Activated naive CD8-positive, alpha-beta T cell treated with anti-CD3 and anti-CD28 coated beads, Interleukin-2, amount 10 ng/mL, durations not matched to agents 7 days and 5 days (primary cell): ENCODE data around the gene RPP21. TPM values are rescaled to one million over a fixed set of nuclear protein-coding genes. Genes with fewer than 3 reads are reported as not detected.
A peak's percentile ranks its signal among the peaks of the same experiment; 100 is the strongest.

Experiments used
- ATAC-seq: fragments of 150-1000 bp; cut with Tn5 transposase; one replicate; pipeline ENCODE4 v1.10.0; 2021; ENCODE audit warnings: low read depth, moderate library complexity
- POLR2A ChIA-PET: fragments of 350-600 bp; sonication (Branson Sonifier 250); formaldehyde crosslinking; loops from one replicate; lab custom pipeline; 2021; ENCODE audit warnings: antibody characterized with exemption; lab: Charles Lee
- DNase-seq: peaks from one replicate; pipeline ENCODE4 v3.0.0; 2021
- H3K27ac Mint-ChIP-seq: one replicate; pipeline ENCODE4 v1.8.0; 2022; ENCODE audit warnings: mild to moderate bottlenecking, mixed read lengths
- H3K27me3 Mint-ChIP-seq: one replicate; pipeline ENCODE4 v1.8.0; 2022; ENCODE audit warnings: mild to moderate bottlenecking, moderate library complexity, mixed read lengths
- H3K36me3 Mint-ChIP-seq: one replicate; pipeline ENCODE4 v1.8.0; 2021; ENCODE audit warnings: mild to moderate bottlenecking, mixed read lengths
- H3K4me1 Mint-ChIP-seq: one replicate; pipeline ENCODE4 v1.8.0; 2021; ENCODE audit warnings: mixed read lengths
- H3K4me3 Mint-ChIP-seq: one replicate; pipeline ENCODE4 v1.8.0; 2022; ENCODE audit warnings: mild to moderate bottlenecking, moderate library complexity, mixed read lengths
- H3K9me3 Mint-ChIP-seq: one replicate; pipeline ENCODE4 v1.8.0; 2021; ENCODE audit warnings: mixed read lengths
- total RNA-seq, 2 experiments: library from RNA; stranded (reverse); gene quantifications; one replicate each; pipeline ENCODE4 v1.2.3, GENCODE V29; 2021

RPP21 gene
- total RNA-seq, 2 experiments from 2014 or later: 43.0 to 49.3 TPM

GRCh38 chr6:30322527-30323501, 22.1 kb upstream of the RPP21 start:
- peaks cover 60% of the 10 kb centered on the region for H3K4me1 Mint-ChIP-seq
- DNase-seq: no peak
- H3K27ac Mint-ChIP-seq: peak overlapping the region; percentile 0
- no peaks in the 10 kb centered on the region for H3K9me3 Mint-ChIP-seq
- H3K4me3 Mint-ChIP-seq: peak overlapping the region; percentile 49
- no peaks in the 10 kb centered on the region for H3K27me3 Mint-ChIP-seq
- H3K36me3 Mint-ChIP-seq: peaks cover 29% of the 10 kb centered on the region
- POLR2A ChIA-PET: interaction anchor here (0.7 kb wide), 1 partner anchor 9 kb away, joined by 7 read pairs; no protein-coding TSS in a partner anchor
- no peak for ATAC-seq

- H3K36me3 Mint-ChIP-seq: peaks cover 22% of the 10 kb centered on the region
- H3K9me3 Mint-ChIP-seq: no peaks in the 10 kb centered on the region
- H3K27me3 Mint-ChIP-seq: no peaks in the 10 kb centered on the region
- POLR2A ChIA-PET: no interaction called here
- H3K4me3 Mint-ChIP-seq: no peak overlapping the region
- DNase-seq (no peak), ATAC-seq (no peak)
- peaks cover 59% of the 10 kb centered on the region for H3K4me1 Mint-ChIP-seq
- no peak overlapping the region for H3K27ac Mint-ChIP-seq
Observed at GRCh38 chr6:30323806-30324205, 21.1 kb upstream of the RPP21 start.

- Mint-ChIP-seq H3K27ac (peak overlapping the region; percentile 97), H3K36me3 (peaks cover 20% of the 10 kb centered on the region), H3K9me3 (no peaks in the 10 kb centered on the region), H3K27me3 (no peaks in the 10 kb centered on the region), H3K4me3 (peak overlapping the region; percentile 94), H3K4me1 (peaks cover 52% of the 10 kb centered on the region)
- POLR2A ChIA-PET: interaction anchor here (0.6 to 2.7 kb wide), 8 partner anchors 8 to 392 kb away, joined by 3 to 33 read pairs (median 6); partner anchors contain the start of genes MDC1, PPP1R11, RPP21 and TRIM26
- no peak for DNase-seq
- peak; percentile 65 for ATAC-seq
Observed at GRCh38 chr6:30325150-30325872, 19.6 kb upstream of the RPP21 start.

- DNase-seq (peak; percentile 74), ATAC-seq (peak; percentile 55)
- peaks cover 20% of the 10 kb centered on the region for H3K36me3 Mint-ChIP-seq
- POLR2A ChIA-PET: interaction anchor here (0.5 to 2.7 kb wide), 14 partner anchors 9 to 391 kb away, joined by 3 to 33 read pairs (median 3); partner anchors contain the start of genes ABCF1, MDC1, PPP1R11 and RPP21
- peak overlapping the region; percentile 94 for H3K4me3 Mint-ChIP-seq
- no peaks in the 10 kb centered on the region for H3K27me3 Mint-ChIP-seq
- peak overlapping the region; percentile 97 for H3K27ac Mint-ChIP-seq
- peaks cover 50% of the 10 kb centered on the region for H3K4me1 Mint-ChIP-seq
- no peaks in the 10 kb centered on the region for H3K9me3 Mint-ChIP-seq
Observed at GRCh38 chr6:30325873-30326525, 19.0 kb upstream of the RPP21 start.

GRCh38 chr6:30326526-30327231, 18.3 kb upstream of the RPP21 start, which contains the start of gene TRIM39:
Gene TRIM39, plus strand, starts transcription at chr6:30326927. Its CDS starts 2,391 bp downstream, at chr6:30329318.
- peak within 1 kb of the TSS; percentile 98 for H3K27ac Mint-ChIP-seq
- H3K4me3 Mint-ChIP-seq: peak within 1 kb of the TSS; percentile 94
- H3K27me3 Mint-ChIP-seq: no peaks in the 10 kb centered on the region
- DNase-seq: peak; percentile 94
- POLR2A ChIA-PET: interaction anchor here (0.5 to 2.7 kb wide), 13 partner anchors 9 to 1403 kb away, joined by 3 to 33 read pairs (median 3); partner anchors contain the start of genes ABCF1, PPP1R11, RPP21 and TRIM26
- peaks cover 19% of the 10 kb centered on the region for H3K36me3 Mint-ChIP-seq
- peak; percentile 73 for ATAC-seq
- H3K4me1 Mint-ChIP-seq: peaks cover 45% of the 10 kb centered on the region
- H3K9me3 Mint-ChIP-seq: no peaks in the 10 kb centered on the region

- Mint-ChIP-seq H3K27ac (peak overlapping the region; percentile 98), H3K4me3 (peak overlapping the region; percentile 89), H3K9me3 (no peaks in the 10 kb centered on the region), H3K27me3 (no peaks in the 10 kb centered on the region), H3K36me3 (peaks cover 16% of the 10 kb centered on the region), H3K4me1 (peaks cover 45% of the 10 kb centered on the region)
- ATAC-seq (no peak), DNase-seq (no peak)
- POLR2A ChIA-PET: interaction anchor here (0.8 to 2.7 kb wide), 8 partner anchors 10 to 1404 kb away, joined by 3 to 33 read pairs (median 4); partner anchors contain the start of genes RPP21, TRIM26 and TRIM27
Observed at GRCh38 chr6:30327232-30327746, 17.7 kb upstream of the RPP21 start.

- H3K4me3 Mint-ChIP-seq: no peak overlapping the region
- H3K36me3 Mint-ChIP-seq: peaks cover 12% of the 10 kb centered on the region
Observed at GRCh38 chr6:30328397-30328796, 16.6 kb upstream of the RPP21 start.

GRCh38 chr6:30329331-30329730, 15.6 kb upstream of the RPP21 start:
- H3K36me3 Mint-ChIP-seq: peaks cover 12% of the 10 kb centered on the region
- H3K27ac Mint-ChIP-seq: no peak overlapping the region
- DNase-seq (no peak), ATAC-seq (no peak)
- POLR2A ChIA-PET: no interaction called here
- no peaks in the 10 kb centered on the region for H3K9me3 Mint-ChIP-seq
- H3K4me3 Mint-ChIP-seq: no peak overlapping the region
- H3K27me3 Mint-ChIP-seq: no peaks in the 10 kb centered on the region
- peaks cover 36% of the 10 kb centered on the region for H3K4me1 Mint-ChIP-seq

More at GRCh38 chr6:30328397-30328796, 16.6 kb upstream of the RPP21 start:
- Mint-ChIP-seq H3K4me1 (peaks cover 40% of the 10 kb centered on the region), H3K9me3 (no peaks in the 10 kb centered on the region), H3K27ac (no peak overlapping the region), H3K27me3 (no peaks in the 10 kb centered on the region)
- ATAC-seq (no peak), DNase-seq (no peak)
- POLR2A ChIA-PET: no interaction called here

GRCh38 chr6:30331981-30332380, 13.0 kb upstream of the RPP21 start:
- Mint-ChIP-seq H3K27ac (no peak overlapping the region), H3K36me3 (peaks cover 26% of the 10 kb centered on the region), H3K4me3 (no peak overlapping the region), H3K9me3 (no peaks in the 10 kb centered on the region), H3K27me3 (no peaks in the 10 kb centered on the region), H3K4me1 (peaks cover 20% of the 10 kb centered on the region)
- POLR2A ChIA-PET: interaction anchor here (0.6 kb wide), 1 partner anchor 9 kb away, joined by 7 read pairs; no protein-coding TSS in a partner anchor
- no peak for ATAC-seq
- no peak for DNase-seq

GRCh38 chr6:30334075-30334783, 10.7 kb upstream of the RPP21 start:
- ATAC-seq: no peak
- POLR2A ChIA-PET: no interaction called here
- no peak for DNase-seq
- H3K36me3 Mint-ChIP-seq: peaks cover 25% of the 10 kb centered on the region
- no peaks in the 10 kb centered on the region for H3K27me3 Mint-ChIP-seq
- H3K9me3 Mint-ChIP-seq: no peaks in the 10 kb centered on the region
- H3K27ac Mint-ChIP-seq: no peak overlapping the region
- peaks cover 4% of the 10 kb centered on the region for H3K4me1 Mint-ChIP-seq
- H3K4me3 Mint-ChIP-seq: no peak overlapping the region

GRCh38 chr6:30340589-30341054, 4.3 kb upstream of the RPP21 start:
- ATAC-seq: no peak
- H3K27ac Mint-ChIP-seq: no peak overlapping the region
- H3K4me3 Mint-ChIP-seq: no peak overlapping the region
- peaks cover 3% of the 10 kb centered on the region for H3K4me1 Mint-ChIP-seq
- H3K36me3 Mint-ChIP-seq: peaks cover 19% of the 10 kb centered on the region
- DNase-seq: no peak
- no peaks in the 10 kb centered on the region for H3K9me3 Mint-ChIP-seq
- H3K27me3 Mint-ChIP-seq: no peaks in the 10 kb centered on the region
- POLR2A ChIA-PET: no interaction called here
